ENCODE results near the gene STK32B.

The STK32B gene

DNA sequence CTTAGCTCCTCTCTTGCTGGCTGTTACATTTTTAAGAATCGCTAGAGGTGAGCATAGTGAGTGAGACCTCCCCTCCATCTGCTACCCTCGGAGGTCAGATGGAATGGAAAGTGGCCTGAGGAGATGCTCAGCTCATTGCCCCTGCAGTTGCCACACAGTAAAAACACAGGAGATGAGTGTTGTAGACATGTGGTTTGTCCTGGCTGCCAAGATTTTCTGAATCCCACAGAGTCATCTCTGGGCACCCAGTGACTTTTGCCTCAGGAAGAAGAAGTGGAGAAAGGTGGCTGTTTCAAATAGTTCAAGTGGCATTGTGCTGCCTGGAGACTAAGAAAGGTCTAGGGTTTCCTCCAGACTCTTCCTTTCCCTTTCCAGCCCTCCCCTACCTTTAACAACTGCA lies 271.0 kb downstream of the STK32B start:
- CTCF ChIA-PET = no interaction called here
- H3K4me1 Mint-ChIP-seq = no peaks in the 10 kb centered on the region
- H3K4me3 Mint-ChIP-seq = no peak overlapping the region

DNA sequence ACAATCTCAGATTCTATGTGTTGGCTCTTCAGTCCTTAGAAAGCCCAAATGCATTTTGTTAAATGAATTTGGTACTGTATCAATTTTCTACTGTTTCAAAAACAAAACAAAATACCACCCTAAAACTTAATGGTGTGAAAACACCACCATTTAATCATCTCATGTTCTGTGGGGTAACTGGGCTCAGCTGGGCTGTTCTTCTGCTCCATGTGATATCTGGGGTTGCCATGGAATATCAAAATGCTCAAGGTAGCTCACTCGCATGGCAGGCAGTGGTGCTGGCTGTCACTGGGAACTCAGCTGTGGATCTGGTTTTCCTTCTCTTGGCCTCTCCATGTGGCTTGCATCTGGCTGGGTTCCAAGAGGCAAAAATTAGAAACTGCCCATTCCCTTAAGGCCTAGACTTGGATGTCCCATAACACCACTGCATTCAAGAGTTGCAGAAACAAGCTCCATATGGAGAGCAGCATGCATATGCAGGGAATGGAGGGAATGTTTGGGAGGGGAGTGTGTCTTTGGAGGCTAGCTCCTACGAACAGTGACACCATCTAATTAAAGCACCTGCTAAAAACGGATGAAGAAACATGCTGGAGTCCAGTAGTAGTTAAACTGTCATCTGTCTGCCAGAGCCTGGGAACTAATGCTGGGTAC lies 279.2 kb downstream of the STK32B start:
- H3K27me3 Mint-ChIP-seq = no peaks in the 10 kb centered on the region
- DNase-seq = no peak
- H3K9me3 Mint-ChIP-seq = peaks cover 10% of the 10 kb centered on the region
- CTCF ChIA-PET = no interaction called here
- no peak overlapping the region for H3K27ac Mint-ChIP-seq
- no peaks in the 10 kb centered on the region for H3K4me1 Mint-ChIP-seq
- H3K36me3 Mint-ChIP-seq = no peaks in the 10 kb centered on the region
- H3K4me3 Mint-ChIP-seq = no peak overlapping the region

More for the DNA sequence above, 271.0 kb downstream of the STK32B start:
- DNase-seq = no peak
- Mint-ChIP-seq H3K9me3 (no peaks in the 10 kb centered on the region), H3K36me3 (no peaks in the 10 kb centered on the region), H3K27ac (no peak overlapping the region), H3K27me3 (no peaks in the 10 kb centered on the region)

- no peaks in the 10 kb centered on the region for H3K36me3 Mint-ChIP-seq
- no peaks in the 10 kb centered on the region for H3K4me1 Mint-ChIP-seq
- H3K4me3 Mint-ChIP-seq = no peak overlapping the region
- peaks cover 13% of the 10 kb centered on the region for H3K9me3 Mint-ChIP-seq
- no peak overlapping the region for H3K27ac Mint-ChIP-seq
- no peaks in the 10 kb centered on the region for H3K27me3 Mint-ChIP-seq
- CTCF ChIA-PET = no interaction called here
- no peak for DNase-seq
These were observed 286.5 kb downstream of the STK32B start for GRCh38 chr4:5337731-5338130.

DNA sequence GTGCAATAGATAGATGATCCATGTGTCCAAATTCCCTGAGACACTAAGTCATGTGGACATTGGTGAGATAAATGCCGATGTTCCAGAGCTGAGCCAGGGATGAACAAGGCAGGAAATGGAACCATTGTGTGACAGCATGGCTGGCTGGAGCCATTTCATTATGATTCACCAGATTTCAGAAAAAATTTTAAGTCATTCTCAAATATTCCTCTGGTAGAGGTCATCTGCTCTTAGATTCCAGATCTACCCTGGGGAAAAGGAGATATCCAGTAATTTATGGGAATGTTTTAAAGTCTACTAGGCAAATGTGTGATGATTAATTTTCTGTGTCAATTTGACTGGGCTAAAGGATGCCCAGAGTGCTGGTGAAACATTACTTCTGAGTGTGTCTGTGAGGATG lies 287.3 kb downstream of the STK32B start:
- no peaks in the 10 kb centered on the region for H3K27me3 Mint-ChIP-seq
- CTCF ChIA-PET = no interaction called here
- no peak for DNase-seq
- no peak overlapping the region for H3K27ac Mint-ChIP-seq
- H3K4me3 Mint-ChIP-seq = no peak overlapping the region
- H3K9me3 Mint-ChIP-seq = peaks cover 13% of the 10 kb centered on the region
- H3K36me3 Mint-ChIP-seq = no peaks in the 10 kb centered on the region
- no peaks in the 10 kb centered on the region for H3K4me1 Mint-ChIP-seq

- DNase-seq = no peak
- Mint-ChIP-seq H3K9me3 (peaks cover 12% of the 10 kb centered on the region), H3K27me3 (no peaks in the 10 kb centered on the region), H3K27ac (no peak overlapping the region), H3K36me3 (no peaks in the 10 kb centered on the region), H3K4me1 (no peaks in the 10 kb centered on the region), H3K4me3 (no peak overlapping the region)
- CTCF ChIA-PET = no interaction called here
These were observed 289.7 kb downstream of the STK32B start for GRCh38 chr4:5340991-5341451.

DNA sequence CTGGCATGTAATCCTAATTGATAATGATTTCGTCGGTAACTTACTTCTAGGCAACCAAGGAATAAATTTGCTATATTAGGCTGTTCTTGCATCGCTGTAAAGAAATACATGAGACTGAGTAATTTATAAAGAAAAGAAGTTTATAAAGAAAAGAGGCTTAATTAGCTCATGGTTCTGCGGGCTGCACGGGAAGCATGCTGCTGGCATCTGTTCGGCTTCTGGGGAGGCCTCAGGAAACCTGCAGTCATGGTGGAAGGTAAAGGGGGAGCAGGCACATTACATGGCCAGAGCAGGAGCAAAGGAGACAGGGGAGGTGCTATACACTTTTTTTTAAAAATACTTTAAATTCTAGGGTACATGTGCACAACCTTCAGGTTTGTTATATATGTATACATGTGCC lies 290.2 kb downstream of the STK32B start:
- H3K4me1 Mint-ChIP-seq = no peaks in the 10 kb centered on the region
- H3K36me3 Mint-ChIP-seq = no peaks in the 10 kb centered on the region

DNA sequence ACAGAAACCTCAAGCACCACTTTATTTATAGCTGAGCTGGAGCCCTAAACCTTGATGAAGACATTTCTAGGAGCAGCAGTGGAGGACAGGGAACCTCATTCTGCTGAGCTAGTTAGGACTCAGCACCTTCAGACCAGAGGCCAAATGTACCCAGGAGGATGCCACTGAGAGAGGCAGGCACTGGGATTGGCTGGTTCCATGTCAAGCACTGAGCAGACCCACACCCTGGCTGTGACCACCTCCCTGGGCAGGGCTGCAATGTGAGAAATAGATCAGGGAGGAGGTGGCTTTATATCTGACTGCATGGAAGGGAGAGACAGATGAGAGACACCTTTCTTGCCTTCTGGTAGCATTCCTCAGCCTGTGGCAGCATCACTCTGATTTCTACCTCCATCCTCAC lies 304.6 kb downstream of the STK32B start:
- no peaks in the 10 kb centered on the region for H3K27me3 Mint-ChIP-seq
- no peaks in the 10 kb centered on the region for H3K36me3 Mint-ChIP-seq
- CTCF ChIA-PET = no interaction called here
- peaks cover 2% of the 10 kb centered on the region for H3K9me3 Mint-ChIP-seq
- H3K4me1 Mint-ChIP-seq = no peaks in the 10 kb centered on the region
- H3K4me3 Mint-ChIP-seq = no peak overlapping the region
- DNase-seq = no peak
- H3K27ac Mint-ChIP-seq = no peak overlapping the region

More for the DNA sequence above, 290.2 kb downstream of the STK32B start:
- H3K27ac Mint-ChIP-seq = no peak overlapping the region
- peaks cover 11% of the 10 kb centered on the region for H3K9me3 Mint-ChIP-seq
- H3K4me3 Mint-ChIP-seq = no peak overlapping the region
- no peak for DNase-seq
- CTCF ChIA-PET = no interaction called here
- no peaks in the 10 kb centered on the region for H3K27me3 Mint-ChIP-seq

GRCh38 chr4:5357870-5358269 lies 306.6 kb downstream of the STK32B start:
- Mint-ChIP-seq H3K4me3 (no peak overlapping the region), H3K27ac (no peak overlapping the region), H3K36me3 (no peaks in the 10 kb centered on the region), H3K4me1 (no peaks in the 10 kb centered on the region), H3K9me3 (peaks cover 2% of the 10 kb centered on the region), H3K27me3 (no peaks in the 10 kb centered on the region)
- CTCF ChIA-PET = no interaction called here
- no peak for DNase-seq

- no peaks in the 10 kb centered on the region for H3K4me1 Mint-ChIP-seq
- no peak overlapping the region for H3K27ac Mint-ChIP-seq
- CTCF ChIA-PET = no interaction called here
- H3K27me3 Mint-ChIP-seq = no peaks in the 10 kb centered on the region
- no peak for DNase-seq
- H3K4me3 Mint-ChIP-seq = no peak overlapping the region
- no peaks in the 10 kb centered on the region for H3K36me3 Mint-ChIP-seq
- peaks cover 4% of the 10 kb centered on the region for H3K9me3 Mint-ChIP-seq
These were observed 310.7 kb downstream of the STK32B start for GRCh38 chr4:5361968-5362367.

DNA sequence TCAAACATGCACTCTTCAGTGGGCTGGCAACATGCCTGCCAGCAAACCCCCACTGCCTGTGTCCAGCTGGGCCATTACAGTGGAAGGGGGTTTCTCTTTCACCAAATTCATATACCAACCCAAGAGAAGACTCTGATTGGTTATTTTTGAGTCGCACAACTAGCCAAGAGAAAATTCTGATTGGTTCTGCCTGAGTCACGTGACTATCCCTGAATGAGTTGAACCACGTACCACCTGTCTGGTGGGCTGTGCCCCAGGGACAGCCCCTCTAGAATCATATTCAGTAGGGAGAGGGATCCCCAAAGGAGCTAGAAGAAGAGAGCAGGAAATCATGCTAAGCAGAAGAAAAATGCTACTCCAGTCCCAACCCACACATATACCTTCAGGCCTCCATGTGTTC lies 313.1 kb downstream of the STK32B start:
- H3K9me3 Mint-ChIP-seq = peaks cover 8% of the 10 kb centered on the region
- H3K4me1 Mint-ChIP-seq = no peaks in the 10 kb centered on the region
- H3K36me3 Mint-ChIP-seq = no peaks in the 10 kb centered on the region
- CTCF ChIA-PET = no interaction called here
- DNase-seq = no peak
- no peaks in the 10 kb centered on the region for H3K27me3 Mint-ChIP-seq
- no peak overlapping the region for H3K27ac Mint-ChIP-seq
- H3K4me3 Mint-ChIP-seq = no peak overlapping the region

DNA sequence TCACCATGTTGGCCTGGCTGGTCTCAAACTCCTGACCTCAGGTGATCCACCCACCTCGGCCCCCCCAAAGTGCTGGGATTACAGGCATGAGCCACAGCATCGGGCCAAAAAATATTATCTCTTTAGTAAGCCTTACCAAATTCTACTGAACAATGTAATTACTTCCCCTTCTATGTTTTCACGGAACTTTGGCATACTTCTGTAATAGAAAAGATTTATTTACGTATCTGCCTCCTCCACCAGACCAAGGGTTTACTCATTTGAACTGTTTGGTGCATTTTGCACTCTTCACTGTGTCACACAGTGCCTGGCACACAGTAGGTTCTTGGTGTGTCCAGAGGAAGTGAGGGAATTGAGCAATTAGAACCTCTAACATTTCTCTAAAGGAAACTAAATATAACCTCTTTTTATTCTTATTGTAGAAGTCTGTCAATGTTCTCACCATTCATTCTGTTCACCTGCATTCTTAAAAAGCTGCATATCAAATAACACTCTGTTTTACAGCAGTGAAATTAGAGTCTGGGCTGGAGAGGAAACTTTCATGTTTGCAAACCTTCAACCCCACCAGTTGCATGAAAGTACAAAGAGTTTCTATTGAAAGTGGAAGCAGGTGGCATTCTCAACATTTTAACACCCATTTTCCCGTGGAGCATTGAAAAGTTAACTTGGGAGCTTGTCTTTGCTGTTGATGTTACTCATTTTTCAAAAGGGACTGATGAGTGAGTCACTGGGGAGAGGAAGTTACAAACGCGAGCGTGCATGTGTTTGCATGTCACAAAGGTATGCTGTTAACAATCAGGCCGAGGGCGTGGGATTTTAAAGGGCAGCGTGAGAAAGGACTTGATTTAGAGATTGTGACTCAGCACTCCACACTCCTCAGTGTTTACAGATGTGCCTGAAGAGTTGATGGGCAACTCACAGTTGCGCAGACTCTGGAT lies 314.1 kb downstream of the STK32B start:
- H3K9me3 Mint-ChIP-seq = peaks cover 8% of the 10 kb centered on the region

GRCh38 chr4:5366009-5366386 lies 314.7 kb downstream of the STK32B start:
- Mint-ChIP-seq H3K36me3 (no peaks in the 10 kb centered on the region), H3K27ac (no peak overlapping the region), H3K9me3 (peaks cover 8% of the 10 kb centered on the region), H3K27me3 (no peaks in the 10 kb centered on the region), H3K4me1 (no peaks in the 10 kb centered on the region), H3K4me3 (no peak overlapping the region)
- CTCF ChIA-PET = no interaction called here
- DNase-seq = no peak

More for the DNA sequence above, 314.1 kb downstream of the STK32B start:
- no peak overlapping the region for H3K27ac Mint-ChIP-seq
- no peaks in the 10 kb centered on the region for H3K27me3 Mint-ChIP-seq
- no peaks in the 10 kb centered on the region for H3K4me1 Mint-ChIP-seq
- no peaks in the 10 kb centered on the region for H3K36me3 Mint-ChIP-seq
- no peak for DNase-seq
- CTCF ChIA-PET = no interaction called here
- H3K4me3 Mint-ChIP-seq = no peak overlapping the region

- Mint-ChIP-seq H3K4me1 (no peaks in the 10 kb centered on the region), H3K4me3 (no peak overlapping the region), H3K27me3 (no peaks in the 10 kb centered on the region), H3K36me3 (no peaks in the 10 kb centered on the region), H3K27ac (no peak overlapping the region), H3K9me3 (peaks cover 10% of the 10 kb centered on the region)
- CTCF ChIA-PET = no interaction called here
- no peak for DNase-seq
These were observed 315.1 kb downstream of the STK32B start for GRCh38 chr4:5366421-5366820.

DNA sequence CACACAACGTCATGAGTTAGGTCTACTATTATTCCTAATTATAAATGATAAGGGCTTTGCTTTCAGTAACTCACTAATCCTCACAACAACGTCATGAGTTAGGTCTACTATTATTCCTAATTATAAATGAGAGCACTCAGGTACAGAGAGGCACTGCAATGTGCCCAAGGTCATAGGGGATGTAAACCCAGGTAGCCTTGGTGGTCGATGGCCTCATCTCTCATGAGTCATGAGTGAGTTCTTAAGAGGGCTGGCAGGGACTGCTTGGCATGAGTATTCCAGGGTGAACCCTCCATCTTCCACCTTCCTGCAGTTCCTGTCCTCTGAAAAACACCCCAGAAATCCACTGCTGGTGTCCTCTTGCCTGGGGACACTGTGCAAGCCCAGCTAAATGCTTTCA lies 317.1 kb downstream of the STK32B start:
- Mint-ChIP-seq H3K36me3 (no peaks in the 10 kb centered on the region), H3K4me1 (no peaks in the 10 kb centered on the region), H3K9me3 (peaks cover 10% of the 10 kb centered on the region), H3K4me3 (no peak overlapping the region), H3K27me3 (no peaks in the 10 kb centered on the region), H3K27ac (no peak overlapping the region)
- no peak for DNase-seq
- CTCF ChIA-PET = no interaction called here

DNA sequence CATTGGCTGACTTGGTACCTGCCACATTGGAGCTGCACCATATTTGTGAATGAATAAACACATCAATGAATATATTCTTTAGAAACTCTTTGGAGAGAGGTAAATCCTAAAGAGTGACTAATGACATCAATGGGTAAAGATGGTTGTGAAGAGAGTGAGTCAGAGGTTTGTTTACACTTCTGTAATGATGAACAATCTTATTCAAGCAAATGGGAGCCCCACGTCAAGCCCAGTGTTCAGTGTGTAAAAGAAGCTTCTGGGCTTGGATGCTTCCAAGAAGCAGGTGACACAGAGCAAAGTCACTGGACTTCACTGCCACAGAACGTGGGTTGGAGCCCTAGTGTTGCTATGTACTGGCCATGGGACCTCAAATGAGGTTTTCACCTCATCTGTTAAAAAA lies 319.0 kb downstream of the STK32B start:
- DNase-seq = no peak
- Mint-ChIP-seq H3K4me1 (no peaks in the 10 kb centered on the region), H3K4me3 (no peak overlapping the region), H3K9me3 (peaks cover 15% of the 10 kb centered on the region), H3K27ac (no peak overlapping the region), H3K36me3 (no peaks in the 10 kb centered on the region), H3K27me3 (no peaks in the 10 kb centered on the region)
- CTCF ChIA-PET = no interaction called here

Data from activated naive CD4-positive, alpha-beta T cell treated with anti-CD3 and anti-CD28 coated beads, Interleukin-2, amount 10 ng/mL, durations not matched to agents 7 days and 5 days (primary cell).